Measurements from ENCODE around the gene POMT1.

GRCh38 chr9:131524665-131525315 is 22.1 kb downstream of the POMT1 start:
- no peak for TF ChIP-seq POLR2A (IDR thresholded peaks at IDR 0.05)
- TF ChIP-seq CTCF (IDR thresholded peaks at IDR 0.05) = no peak
